ENCODE measurements around the gene LNPEP. TPM values are rescaled to one million over a fixed set of nuclear protein-coding genes. Genes with fewer than 3 reads are reported as not detected.
"Not testable (repeated sequence)": the region's sequence is repeated elsewhere in the genome, so short reads cannot be mapped to it uniquely, and the experiment has no call there.

Gene LNPEP
- total RNA-seq, 1 donor from 2014 or later, result 30.3 TPM

DNA sequence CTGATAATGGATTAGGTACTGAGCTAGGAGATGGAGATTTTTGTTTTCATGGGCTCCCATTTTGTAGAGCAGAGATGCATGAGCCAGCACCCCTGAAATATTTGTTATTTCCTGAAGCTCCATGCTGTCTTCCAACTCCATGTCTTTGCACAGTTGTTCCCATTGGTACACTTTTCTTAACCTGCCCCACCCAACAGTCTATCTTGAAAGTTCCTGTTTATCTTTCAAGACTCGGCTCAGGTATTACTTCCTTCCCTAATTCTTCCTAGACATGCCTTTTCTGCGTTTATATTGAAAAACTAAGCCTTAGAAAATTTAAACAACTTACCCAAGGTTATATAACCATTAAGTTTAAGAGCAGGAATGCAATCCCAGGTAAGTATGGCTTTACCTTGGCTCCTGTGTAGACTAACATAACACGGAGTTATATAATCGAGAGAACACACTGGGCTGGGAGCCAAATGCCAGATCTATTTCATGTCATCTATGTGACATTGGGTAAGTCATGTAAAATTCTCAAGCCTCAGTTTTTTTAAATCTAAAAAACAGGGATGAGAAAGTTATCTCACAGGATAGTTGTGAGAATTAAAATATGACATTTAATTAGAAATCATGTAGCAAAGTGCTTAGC, 139.1 kb downstream of the LNPEP start:
- Histone ChIP-seq H3K36me3 (ENCODE audit: control insufficient read depth, insufficient read depth, low read length) (no peaks in the 10 kb centered on the region), H3K27me3 (ENCODE audit: control insufficient read depth, insufficient read depth, low read length) (no peaks in the 10 kb centered on the region), H3K4me3 (ENCODE audit: low read depth, low read length) (no peak overlapping the region)
- FAIRE-seq (no peak), DNase-seq (ENCODE audit: low read depth) (no peak)
- TF ChIP-seq, protein P1, sequence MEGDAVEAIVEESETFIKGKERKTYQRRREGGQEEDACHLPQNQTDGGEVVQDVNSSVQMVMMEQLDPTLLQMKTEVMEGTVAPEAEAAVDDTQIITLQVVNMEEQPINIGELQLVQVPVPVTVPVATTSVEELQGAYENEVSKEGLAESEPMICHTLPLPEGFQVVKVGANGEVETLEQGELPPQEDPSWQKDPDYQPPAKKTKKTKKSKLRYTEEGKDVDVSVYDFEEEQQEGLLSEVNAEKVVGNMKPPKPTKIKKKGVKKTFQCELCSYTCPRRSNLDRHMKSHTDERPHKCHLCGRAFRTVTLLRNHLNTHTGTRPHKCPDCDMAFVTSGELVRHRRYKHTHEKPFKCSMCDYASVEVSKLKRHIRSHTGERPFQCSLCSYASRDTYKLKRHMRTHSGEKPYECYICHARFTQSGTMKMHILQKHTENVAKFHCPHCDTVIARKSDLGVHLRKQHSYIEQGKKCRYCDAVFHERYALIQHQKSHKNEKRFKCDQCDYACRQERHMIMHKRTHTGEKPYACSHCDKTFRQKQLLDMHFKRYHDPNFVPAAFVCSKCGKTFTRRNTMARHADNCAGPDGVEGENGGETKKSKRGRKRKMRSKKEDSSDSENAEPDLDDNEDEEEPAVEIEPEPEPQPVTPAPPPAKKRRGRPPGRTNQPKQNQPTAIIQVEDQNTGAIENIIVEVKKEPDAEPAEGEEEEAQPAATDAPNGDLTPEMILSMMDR (IDR thresholded peaks at IDR 0.05; ENCODE audit: insufficient read depth, low read length, severe bottlenecking), result no peak

DNA sequence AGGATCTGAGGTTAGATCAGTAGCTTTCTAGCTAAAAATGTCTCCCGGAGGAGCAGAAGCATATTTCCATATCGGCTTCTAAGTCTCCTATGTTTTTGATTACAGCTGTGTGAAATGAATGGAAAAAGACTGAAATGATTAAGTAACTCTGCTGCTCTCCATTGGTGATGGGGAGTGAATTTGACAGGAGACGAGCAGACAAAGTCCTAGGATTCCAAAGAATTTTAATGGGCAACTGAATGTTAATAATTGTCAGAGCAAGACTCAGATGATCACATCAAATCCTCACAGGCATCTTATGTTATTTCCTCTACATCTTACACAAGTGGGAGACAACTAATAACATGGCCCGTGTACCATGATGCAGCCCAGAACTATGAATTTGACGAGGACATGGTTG, 139.8 kb downstream of the LNPEP start:
- no peaks in the 10 kb centered on the region for H3K27me3 ChIP-seq (ENCODE audit: control insufficient read depth, insufficient read depth, low read length)
- FAIRE-seq (no peak), DNase-seq (ENCODE audit: low read depth) (no peak)
- no peak overlapping the region for H3K4me3 ChIP-seq (ENCODE audit: low read depth, low read length)
- TF ChIP-seq, protein P1 (IDR thresholded peaks at IDR 0.05; ENCODE audit: insufficient read depth, low read length, severe bottlenecking), result no peak
- no peaks in the 10 kb centered on the region for H3K36me3 ChIP-seq (ENCODE audit: control insufficient read depth, insufficient read depth, low read length)

DNA sequence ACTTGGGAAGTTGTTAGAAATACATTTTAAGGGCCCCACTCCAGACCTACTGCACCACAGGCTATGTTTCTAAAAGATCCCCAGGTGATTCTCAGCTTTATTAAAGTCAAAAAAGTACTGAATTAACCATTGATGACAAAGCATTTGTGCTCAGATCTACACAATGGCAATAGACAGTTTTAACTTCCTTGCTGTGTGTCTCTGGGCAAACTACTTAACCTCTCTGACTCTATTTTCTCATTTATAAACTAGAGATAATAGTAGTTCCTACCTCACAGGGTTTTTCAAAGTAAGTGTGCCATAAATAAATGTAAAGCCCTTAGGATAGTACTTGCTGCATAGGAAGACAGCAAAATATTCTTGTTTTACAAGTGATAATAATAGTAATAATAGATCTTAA, 140.2 kb downstream of the LNPEP start:
- TF ChIP-seq, protein P1 (IDR thresholded peaks at IDR 0.05; ENCODE audit: insufficient read depth, low read length, severe bottlenecking), result no peak
- DNase-seq (ENCODE audit: low read depth), result no peak
- no peak for FAIRE-seq
- Histone ChIP-seq H3K27me3 (ENCODE audit: control insufficient read depth, insufficient read depth, low read length) (no peaks in the 10 kb centered on the region), H3K4me3 (ENCODE audit: low read depth, low read length) (no peak overlapping the region), H3K36me3 (ENCODE audit: control insufficient read depth, insufficient read depth, low read length) (no peaks in the 10 kb centered on the region)

DNA sequence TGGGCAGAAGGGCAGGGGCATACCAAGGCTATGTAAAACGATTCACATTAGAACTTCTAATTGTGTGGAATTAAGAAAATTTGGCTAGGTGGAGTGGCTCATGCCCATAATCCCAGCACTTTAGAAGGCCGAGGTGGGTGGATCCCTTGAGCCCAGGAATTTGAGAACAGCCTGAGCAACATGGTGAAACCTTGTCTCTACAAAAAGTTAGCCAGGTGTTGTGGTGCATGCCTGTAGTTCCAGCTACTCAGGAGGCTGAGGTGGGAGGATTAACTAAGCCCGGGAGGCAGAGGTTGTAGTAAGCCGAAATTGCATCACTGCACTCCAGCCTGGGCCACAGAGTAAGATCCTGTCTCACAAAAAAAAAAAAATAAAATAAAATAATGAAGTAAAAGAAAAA, 141.4 kb downstream of the LNPEP start:
- Histone ChIP-seq H3K36me3 (ENCODE audit: control insufficient read depth, insufficient read depth, low read length) (no peaks in the 10 kb centered on the region), H3K4me3 (ENCODE audit: low read depth, low read length) (no peak overlapping the region), H3K27me3 (ENCODE audit: control insufficient read depth, insufficient read depth, low read length) (no peaks in the 10 kb centered on the region)
- DNase-seq (ENCODE audit: low read depth), result no peak
- no peak for FAIRE-seq
- TF ChIP-seq, protein P1 (IDR thresholded peaks at IDR 0.05; ENCODE audit: insufficient read depth, low read length, severe bottlenecking), result no peak

DNA sequence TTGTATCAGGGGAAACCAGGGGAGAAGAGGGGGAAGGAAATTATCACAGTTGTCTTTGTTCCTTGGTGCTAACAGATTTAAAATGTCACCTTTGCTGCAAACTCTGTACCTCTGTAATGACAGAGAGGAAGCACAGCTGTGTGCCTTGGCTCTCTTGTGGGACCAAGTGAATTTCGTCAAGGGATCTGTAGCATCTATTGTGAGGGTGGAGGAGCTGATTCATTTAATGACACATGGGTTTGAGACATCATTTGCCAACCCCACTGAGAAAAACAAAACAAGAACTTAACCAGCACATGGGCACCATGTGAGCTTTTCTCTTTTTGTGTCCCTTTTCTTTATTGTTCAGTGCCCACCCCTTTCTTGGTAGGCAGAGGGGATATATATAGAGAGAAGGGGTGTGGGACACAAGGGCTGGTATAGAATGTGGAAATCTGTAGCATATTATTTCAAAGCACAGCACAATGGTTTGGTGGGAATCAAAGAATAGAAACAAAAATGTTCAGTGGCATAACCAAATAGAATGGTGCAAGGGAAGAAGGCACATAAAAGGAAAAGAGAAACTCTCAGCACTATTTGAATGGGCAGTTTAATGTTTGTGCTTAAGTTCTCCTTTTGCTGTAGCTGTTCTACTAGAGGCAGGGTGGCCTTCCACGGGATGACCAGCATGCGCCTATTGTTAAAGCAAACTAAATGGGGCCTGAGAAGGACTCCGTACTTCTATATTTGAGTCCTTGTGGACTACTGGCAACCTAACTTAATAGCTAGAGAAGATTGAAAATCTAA, 143.3 kb downstream of the LNPEP start:
- H3K36me3 ChIP-seq (ENCODE audit: control insufficient read depth, insufficient read depth, low read length), result no peaks in the 10 kb centered on the region
- FAIRE-seq (no peak), DNase-seq (ENCODE audit: low read depth) (peak; percentile 66)
- TF ChIP-seq, protein P1 (IDR thresholded peaks at IDR 0.05; ENCODE audit: insufficient read depth, low read length, severe bottlenecking), result no peak
- H3K27me3 ChIP-seq (ENCODE audit: control insufficient read depth, insufficient read depth, low read length), result no peaks in the 10 kb centered on the region
- no peak overlapping the region for H3K4me3 ChIP-seq (ENCODE audit: low read depth, low read length)

DNA sequence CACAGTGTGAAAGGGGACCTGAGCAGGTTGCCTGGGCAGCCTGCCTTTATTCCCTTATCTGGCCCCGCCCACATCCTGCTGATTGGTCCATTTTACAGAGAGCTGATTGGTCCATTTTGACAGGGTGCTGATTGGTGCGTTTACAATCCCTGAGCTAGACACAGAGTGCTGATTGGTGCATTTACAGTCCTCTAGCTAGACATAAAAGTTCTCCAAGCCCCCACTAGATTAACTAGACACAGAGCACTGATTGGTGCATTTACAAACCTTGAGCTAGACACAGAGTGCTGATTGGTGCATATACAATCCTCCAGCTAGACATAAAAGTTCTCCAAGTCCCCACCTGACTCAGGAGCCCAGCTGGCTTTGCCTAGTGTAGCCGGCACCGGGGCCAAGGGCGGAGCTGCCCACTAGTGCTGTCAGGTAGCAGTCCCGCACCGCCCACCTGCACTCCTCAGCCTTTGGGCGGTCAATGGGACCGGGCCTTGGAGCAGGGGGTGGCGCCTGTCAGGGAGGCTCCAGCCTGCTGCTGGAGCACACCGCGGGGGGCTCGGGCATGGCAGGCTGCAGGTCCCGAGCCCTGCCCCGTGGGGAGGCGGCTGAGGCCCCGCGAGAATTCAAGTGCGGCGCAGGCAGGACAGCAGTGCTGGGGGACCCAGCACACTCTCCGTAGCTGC, 149.0 kb downstream of the LNPEP start:
- H3K27me3 ChIP-seq (ENCODE audit: control insufficient read depth, insufficient read depth, low read length); DNase-seq (ENCODE audit: low read depth); H3K4me3 ChIP-seq (ENCODE audit: low read depth, low read length); H3K36me3 ChIP-seq (ENCODE audit: control insufficient read depth, insufficient read depth, low read length); FAIRE-seq: not testable (repeated sequence)

Data from bronchial epithelial cell (primary cell).